Mononuclear cell (primary cell): ENCODE results near the gene SCN3A. TPM values are rescaled to one million over a fixed set of nuclear protein-coding genes. Genes with fewer than 3 reads are reported as not detected.

Experiments used
- H3K27me3 ChIP-seq: 2 replicates; pipeline ENCODE4 v1.6.0; 2011; ENCODE audit warnings: low read length, control low read depth; ENCODE audit not compliant: insufficient read depth
- H3K4me1 ChIP-seq: 2 replicates; pipeline ENCODE4 v1.5.1; 2011; ENCODE audit warnings: mild to moderate bottlenecking, low read length, control low read depth; ENCODE audit not compliant: insufficient read depth
- H3K4me3 ChIP-seq: 2 replicates; pipeline ENCODE4 v1.5.1; 2011; ENCODE audit warnings: mild to moderate bottlenecking, low read length, moderate library complexity
- H3K9me3 ChIP-seq: 2 replicates; pipeline ENCODE4 v1.5.1; 2011; ENCODE audit warnings: low read depth, mild to moderate bottlenecking, control low read depth, low read length
- total RNA-seq: library from RNA; depleted of rRNA; stranded (reverse); fragments of >200 nt; gene quantifications from one replicate; pipeline ENCODE4 v1.2.3, GENCODE V29; 2012

The SCN3A gene
- total RNA-seq, 1 donor: 3.3 TPM

- H3K27me3 ChIP-seq: no peaks in the 10 kb centered on the region
- no peak overlapping the region for H3K4me3 ChIP-seq
- H3K4me1 ChIP-seq: no peaks in the 10 kb centered on the region
- no peaks in the 10 kb centered on the region for H3K9me3 ChIP-seq
These were observed 139.1 kb downstream of the SCN3A start for GRCh38 chr2:165064743-165065142.

- no peaks in the 10 kb centered on the region for H3K9me3 ChIP-seq
- no peaks in the 10 kb centered on the region for H3K4me1 ChIP-seq
- H3K4me3 ChIP-seq: no peak overlapping the region
- H3K27me3 ChIP-seq: no peaks in the 10 kb centered on the region
These were observed 143.4 kb downstream of the SCN3A start for GRCh38 chr2:165060411-165060810.

- Histone ChIP-seq H3K4me3 (no peak overlapping the region), H3K9me3 (no peaks in the 10 kb centered on the region), H3K27me3 (no peaks in the 10 kb centered on the region)
These were observed 145.2 kb downstream of the SCN3A start for GRCh38 chr2:165058476-165059265.

GRCh38 chr2:165057931-165058330 lies 145.9 kb downstream of the SCN3A start:
- Histone ChIP-seq H3K9me3 (no peaks in the 10 kb centered on the region), H3K4me3 (no peak overlapping the region), H3K27me3 (no peaks in the 10 kb centered on the region), H3K4me1 (no peaks in the 10 kb centered on the region)

More at GRCh38 chr2:165058476-165059265, 145.2 kb downstream of the SCN3A start:
- no peaks in the 10 kb centered on the region for H3K4me1 ChIP-seq

- Histone ChIP-seq H3K9me3 (no peaks in the 10 kb centered on the region), H3K27me3 (no peaks in the 10 kb centered on the region), H3K4me3 (no peak overlapping the region), H3K4me1 (no peaks in the 10 kb centered on the region)
These were observed 146.5 kb downstream of the SCN3A start for GRCh38 chr2:165057308-165057707.

GRCh38 chr2:165056564-165056963 lies 147.3 kb downstream of the SCN3A start:
- Histone ChIP-seq H3K27me3 (no peaks in the 10 kb centered on the region), H3K4me3 (no peak overlapping the region), H3K9me3 (no peaks in the 10 kb centered on the region), H3K4me1 (no peaks in the 10 kb centered on the region)

GRCh38 chr2:165055082-165055851 lies 148.6 kb downstream of the SCN3A start:
- H3K9me3 ChIP-seq: no peaks in the 10 kb centered on the region
- no peaks in the 10 kb centered on the region for H3K4me1 ChIP-seq
- H3K4me3 ChIP-seq: no peak overlapping the region
- no peaks in the 10 kb centered on the region for H3K27me3 ChIP-seq

GRCh38 chr2:165054652-165055051 lies 149.2 kb downstream of the SCN3A start:
- no peak overlapping the region for H3K4me3 ChIP-seq
- H3K9me3 ChIP-seq: no peaks in the 10 kb centered on the region
- H3K27me3 ChIP-seq: no peaks in the 10 kb centered on the region
- no peaks in the 10 kb centered on the region for H3K4me1 ChIP-seq

GRCh38 chr2:165044505-165045303 lies 159.1 kb downstream of the SCN3A start:
- no peaks in the 10 kb centered on the region for H3K4me1 ChIP-seq
- no peak overlapping the region for H3K4me3 ChIP-seq
- no peaks in the 10 kb centered on the region for H3K9me3 ChIP-seq
- no peaks in the 10 kb centered on the region for H3K27me3 ChIP-seq

Other genes with a start within 250 kb of the SCN3A start
- gene SLC38A11, start 248.5 kb downstream of the SCN3A start, total RNA-seq: 4.3 TPM
- gene SCN2A, start 35.4 kb upstream of the SCN3A start, total RNA-seq: under 0.01 TPM